22Rv1 (cell line): ENCODE results near the gene ACTG1.

Source experiments
- ZFX ChIP-seq: fragments of 450-650 bp; IDR thresholded peaks from 2 replicates; pipeline ENCODE4 v1.6.1; 2017; ENCODE audit warnings: antibody characterized with exemption, borderline replicate concordance
- TF ChIP-seq, protein P1 (sequence below): fragments of 450-650 bp; IDR thresholded peaks from 2 replicates; pipeline ENCODE4 v1.5.1; 2017; ENCODE audit warnings: mild to moderate bottlenecking

DNA sequence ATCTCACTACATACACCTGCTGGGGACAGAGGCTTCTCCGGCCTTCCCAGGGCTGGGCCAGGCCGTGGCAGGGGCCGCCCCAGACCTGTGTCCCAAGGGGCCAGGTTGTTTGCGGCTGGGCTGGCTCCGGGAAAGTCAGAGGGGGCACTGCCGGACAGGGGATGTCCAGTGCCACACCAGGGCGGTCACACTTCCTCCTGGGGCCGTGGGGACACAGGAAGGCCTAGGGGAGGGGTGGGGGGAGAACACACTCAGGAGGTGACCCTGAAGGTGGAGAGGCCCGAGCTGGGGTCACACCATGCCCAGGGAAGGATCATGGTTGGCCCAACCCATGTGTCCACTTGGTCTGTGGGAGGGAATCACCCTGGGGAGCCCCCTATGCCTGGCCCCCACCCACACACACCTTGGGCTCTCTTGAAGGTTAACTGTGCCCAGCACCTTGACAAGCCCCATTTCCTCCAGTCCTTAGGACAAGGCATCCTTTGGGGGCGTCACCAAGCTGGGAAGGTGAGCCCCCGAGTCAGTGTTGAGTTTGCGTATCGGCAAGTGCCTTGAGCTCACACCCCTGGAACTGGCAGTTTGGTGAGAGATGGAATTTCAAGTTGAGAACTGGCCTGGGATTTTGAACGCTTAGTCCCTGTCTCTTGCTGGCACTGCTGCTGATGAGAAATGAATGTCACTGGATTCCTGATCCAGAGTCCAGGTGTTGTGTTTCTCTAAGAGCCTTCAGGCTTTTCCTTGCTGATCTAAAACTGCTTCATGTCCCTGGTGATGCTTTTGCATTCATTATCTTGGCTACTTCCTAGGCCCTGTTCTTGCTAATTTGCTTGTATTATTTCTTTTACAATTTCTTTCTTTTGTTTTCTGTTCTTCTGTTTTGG, 7.7 kb upstream of the ACTG1 start:
- TF ChIP-seq, protein P1, sequence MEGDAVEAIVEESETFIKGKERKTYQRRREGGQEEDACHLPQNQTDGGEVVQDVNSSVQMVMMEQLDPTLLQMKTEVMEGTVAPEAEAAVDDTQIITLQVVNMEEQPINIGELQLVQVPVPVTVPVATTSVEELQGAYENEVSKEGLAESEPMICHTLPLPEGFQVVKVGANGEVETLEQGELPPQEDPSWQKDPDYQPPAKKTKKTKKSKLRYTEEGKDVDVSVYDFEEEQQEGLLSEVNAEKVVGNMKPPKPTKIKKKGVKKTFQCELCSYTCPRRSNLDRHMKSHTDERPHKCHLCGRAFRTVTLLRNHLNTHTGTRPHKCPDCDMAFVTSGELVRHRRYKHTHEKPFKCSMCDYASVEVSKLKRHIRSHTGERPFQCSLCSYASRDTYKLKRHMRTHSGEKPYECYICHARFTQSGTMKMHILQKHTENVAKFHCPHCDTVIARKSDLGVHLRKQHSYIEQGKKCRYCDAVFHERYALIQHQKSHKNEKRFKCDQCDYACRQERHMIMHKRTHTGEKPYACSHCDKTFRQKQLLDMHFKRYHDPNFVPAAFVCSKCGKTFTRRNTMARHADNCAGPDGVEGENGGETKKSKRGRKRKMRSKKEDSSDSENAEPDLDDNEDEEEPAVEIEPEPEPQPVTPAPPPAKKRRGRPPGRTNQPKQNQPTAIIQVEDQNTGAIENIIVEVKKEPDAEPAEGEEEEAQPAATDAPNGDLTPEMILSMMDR: no peak
- TF ChIP-seq ZFX: no peak
